IMR-90 (cell line): ENCODE measurements around the gene LPIN1. TPM values are rescaled to one million over a fixed set of nuclear protein-coding genes. Genes with fewer than 3 reads are reported as not detected.

Experiments used
- ATAC-seq: fragments of 200-7000 bp; cut with Tn5 transposase; 2 replicates; pipeline ENCODE4 v1.9.1; 2020; ENCODE audit warnings: low read depth, mild to moderate bottlenecking, moderate library complexity
- BruUV-seq: library from RNA; stranded (reverse); fragments of 400-500 nt; replicated peaks from 2 replicates; lab custom pipeline; 2021; lab: Mats Ljungman, UMichigan
- CTCF ChIA-PET: fragments of 300-600 bp; formaldehyde crosslinking; extraction: SDS; loops from one replicate; lab custom pipeline; 2021; ENCODE audit warnings: antibody characterized with exemption; lab: Yijun Ruan, JAX
- POLR2A ChIA-PET: fragments of 300-600 bp; sonication (Branson Sonifier 250); formaldehyde crosslinking; loops from one replicate; lab custom pipeline; 2022; ENCODE audit warnings: antibody characterized with exemption; ENCODE audit not compliant: unreplicated experiment; lab: Charles Lee
- DNase-seq: peaks from one replicate; pipeline ENCODE4 v3.0.0; 2013
- H2AFZ ChIP-seq: replicated peaks from 2 replicates; pipeline ENCODE3; 2013; ENCODE audit warnings: low read length, mild to moderate bottlenecking; ENCODE audit not compliant: poor library complexity
- H2AK5ac ChIP-seq: 2 replicates; pipeline ENCODE4 v1.6.1; 2013; ENCODE audit warnings: low read depth, low read length, inconsistent platforms
- H2AK9ac ChIP-seq: replicated peaks from 2 replicates; pipeline ENCODE3; 2013; ENCODE audit warnings: mild to moderate bottlenecking, low read depth, low read length, moderate library complexity; ENCODE audit not compliant: poor library complexity
- H2BK120ac ChIP-seq: 2 replicates; pipeline ENCODE4 v1.6.1; 2013; ENCODE audit warnings: low read depth, low read length, inconsistent platforms
- H2BK15ac ChIP-seq: 3 replicates; pipeline ENCODE4 v1.6.1; 2013; ENCODE audit warnings: low read depth, low read length, inconsistent platforms
- H2BK20ac ChIP-seq: 2 replicates; pipeline ENCODE4 v1.6.1; 2013; ENCODE audit warnings: low read depth, mild to moderate bottlenecking, inconsistent platforms, low read length, moderate library complexity
- H2BK5ac ChIP-seq: 2 replicates; pipeline ENCODE4 v1.6.1; 2013; ENCODE audit warnings: mild to moderate bottlenecking, low read depth, low read length, inconsistent platforms; ENCODE audit not compliant: poor library complexity, severe bottlenecking
- H3K14ac ChIP-seq: replicated peaks from 2 replicates; pipeline ENCODE4 v1.6.1; 2013; ENCODE audit warnings: low read depth, low read length, inconsistent platforms
- H3K18ac ChIP-seq: 2 replicates; pipeline ENCODE4 v1.6.1; 2013; ENCODE audit warnings: low read depth, low read length, control low read depth
- H3K23ac ChIP-seq: 2 replicates; pipeline ENCODE4 v1.6.1; 2013; ENCODE audit warnings: low read depth, low read length, inconsistent platforms
- H3K27ac ChIP-seq: 2 replicates; pipeline ENCODE4 v1.5.1; 2013; ENCODE audit warnings: mild to moderate bottlenecking, control low read depth, low read length; ENCODE audit not compliant: insufficient read depth
- H3K27me3 ChIP-seq: 2 replicates; pipeline ENCODE4 v1.6.1; 2013; ENCODE audit warnings: low read length; ENCODE audit not compliant: control insufficient read depth, insufficient read depth
- H3K36me3 ChIP-seq: 2 replicates; pipeline ENCODE4 v1.6.1; 2013; ENCODE audit warnings: low read length, mixed read lengths; ENCODE audit not compliant: control insufficient read depth, insufficient read depth
- H3K4ac ChIP-seq: 2 replicates; pipeline ENCODE4 v1.6.1; 2013; ENCODE audit warnings: low read depth, low read length, inconsistent platforms
- H3K4me1 ChIP-seq: 2 replicates; pipeline ENCODE4 v1.6.1; 2013; ENCODE audit warnings: low read length, mixed read lengths; ENCODE audit not compliant: control insufficient read depth, insufficient read depth
- H3K4me2 ChIP-seq: 2 replicates; pipeline ENCODE4 v1.6.1; 2013; ENCODE audit warnings: low read depth, mild to moderate bottlenecking, control low read depth, low read length, moderate library complexity
- H3K4me3 ChIP-seq: 2 replicates; pipeline ENCODE4 v1.5.1; 2013; ENCODE audit warnings: low read depth, mild to moderate bottlenecking, control low read depth, low read length, moderate library complexity; ENCODE audit not compliant: insufficient read depth
- H3K56ac ChIP-seq: 2 replicates; pipeline ENCODE4 v1.6.1; 2013; ENCODE audit warnings: low read length, inconsistent platforms; ENCODE audit not compliant: insufficient read depth; ENCODE audit errors: extremely low read depth
- H3K79me1 ChIP-seq, 2 experiments: 2 replicates each; pipeline ENCODE4 v1.6.1; 2013; ENCODE audit warnings: low read length in 2 of 2, inconsistent platforms in 1 of 2, low read depth in 1 of 2
- H3K9ac ChIP-seq: 2 replicates; pipeline ENCODE4 v1.6.1; 2013; ENCODE audit warnings: low read depth, low read length, control low read depth
- H3K9me1 ChIP-seq: 2 replicates; pipeline ENCODE4 v1.6.1; 2013; ENCODE audit warnings: low read length, inconsistent platforms; ENCODE audit not compliant: insufficient read depth
- H3K9me3 ChIP-seq: 2 replicates; pipeline ENCODE4 v1.6.1; 2013; ENCODE audit warnings: low read length; ENCODE audit not compliant: control insufficient read depth, insufficient read depth
- H4K20me1 ChIP-seq: 2 replicates; pipeline ENCODE4 v1.6.1; 2013; ENCODE audit warnings: low read length, inconsistent platforms; ENCODE audit not compliant: insufficient read depth
- H4K5ac ChIP-seq: 2 replicates; pipeline ENCODE4 v1.6.1; 2013; ENCODE audit warnings: mild to moderate bottlenecking, low read depth, low read length, control low read depth
- H4K8ac ChIP-seq, 2 experiments: 2 replicates each; pipeline ENCODE4 v1.6.1; 2013; ENCODE audit warnings: low read depth in 2 of 2, low read length in 2 of 2, control low read depth in 1 of 2, inconsistent platforms in 1 of 2
- H4K91ac ChIP-seq: 2 replicates; pipeline ENCODE4 v1.6.1; 2013; ENCODE audit warnings: low read depth, low read length, inconsistent platforms; ENCODE audit not compliant: insufficient read depth
- CHD1 ChIP-seq: IDR thresholded peaks from 2 replicates; pipeline ENCODE4 v1.6.1; 2012; ENCODE audit warnings: low read depth, low read length, improper control_type of control experiment
- MXI1 ChIP-seq: IDR thresholded peaks from 2 replicates; pipeline ENCODE4 v1.6.1; 2012; ENCODE audit warnings: low read depth, mild to moderate bottlenecking, low read length, moderate library complexity, borderline replicate concordance
- WGBS, 2 experiments: methylation state at CpG; one replicate each; pipeline versions ENCODE4 v1.1.5 to v1.1.7; 2013; ENCODE audit warnings: missing lambda C conversion rate in 2 of 2; ENCODE audit not compliant: insufficient read length in 1 of 2; ENCODE audit errors: extremely low coverage in 2 of 2; 5-methylcytosine and 5-hydroxymethylcytosine counted together
- dilution Hi-C: fragments of 300-500 bp; cut with HindIII; formaldehyde crosslinking; loops from one replicate; pipeline ENCODE4 v1.14.3; 2018; ENCODE audit warnings: low sequenced_read_pairs; ENCODE audit not compliant: unreplicated experiment
- in situ Hi-C: fragments of 300-500 bp; cut with MboI; formaldehyde crosslinking; loops from 3 replicates; pipeline ENCODE4 v1.14.3; 2019; ENCODE audit warnings: low sequenced_read_pairs, inconsistent platforms, mixed read lengths
- intact Hi-C: fragments of 100-400 bp; cut with micrococcal nuclease; formaldehyde crosslinking; loops from 2 replicates; pipeline ENCODE4 v1.10.0; 2022
- polyA plus RNA-seq, 3 experiments: library from polyadenylated mRNA; depleted of rRNA; stranded (reverse); fragments of >200 nt; gene quantifications; 2 replicates each; pipeline ENCODE4 v1.2.3, GENCODE V29; 2012; ENCODE audit warnings: low replicate concordance in 1 of 3
- total RNA-seq: library from RNA; depleted of rRNA; stranded (reverse); fragments of >200 nt; gene quantifications from 2 replicates; pipeline ENCODE4 v1.2.3, GENCODE V29; 2012

Gene LPIN1
- total and polyA plus RNA-seq, 2 of the 4 experiments (the other 2 are of a cell fraction): 21.3 to 25.1 TPM

DNA sequence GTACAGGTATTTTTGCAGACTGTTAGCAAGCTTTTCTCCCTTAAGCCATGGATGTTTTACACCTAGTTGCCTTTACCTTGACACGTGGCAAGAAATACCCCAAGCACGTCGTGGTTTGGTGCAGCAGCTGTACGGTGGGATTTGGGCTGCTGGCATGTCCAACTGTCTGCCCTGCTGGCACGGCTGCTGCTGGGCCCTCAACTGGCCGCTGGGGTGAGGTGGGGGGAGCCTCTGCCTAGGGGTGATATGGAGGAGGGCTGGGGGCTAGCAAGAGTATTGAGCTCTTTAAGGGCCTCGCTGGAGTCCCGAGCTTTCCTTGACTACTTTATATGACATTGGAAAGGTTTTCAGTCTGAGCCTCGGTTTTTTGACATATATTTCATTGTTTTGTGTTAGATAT is 41.6 kb downstream of the LPIN1 start:
- H4K20me1 ChIP-seq: no peaks in the 10 kb centered on the region
- H3K56ac ChIP-seq: no peak overlapping the region
- no peak for ATAC-seq
- H3K14ac ChIP-seq: no peak overlapping the region
- no peak overlapping the region for H2BK15ac ChIP-seq
- peaks cover 8% of the 10 kb centered on the region for H3K9me1 ChIP-seq
- TF ChIP-seq CHD1 (no peak), MXI1 (no peak)
- H3K23ac ChIP-seq: no peak overlapping the region
- no peak for DNase-seq
- no peak overlapping the region for H2AK5ac ChIP-seq
- H4K5ac ChIP-seq: no peak overlapping the region
- no peaks in the 10 kb centered on the region for H3K9me3 ChIP-seq
- no peak overlapping the region for H3K4me2 ChIP-seq
- H3K4me1 ChIP-seq: no peaks in the 10 kb centered on the region
- no peak overlapping the region for H3K4me3 ChIP-seq
- H2BK120ac ChIP-seq: no peak overlapping the region
- H2AK9ac ChIP-seq: no peak overlapping the region
- peaks cover 56% of the 10 kb centered on the region for H3K36me3 ChIP-seq
- peaks cover 0 to 5% of the 10 kb centered on the region in 2 experiments; a peak in 1 of 4 replicates for H3K79me1 ChIP-seq
- no TSS peak for BruUV-seq
- no peaks in the 10 kb centered on the region for H3K27me3 ChIP-seq
- in situ Hi-C loops: no loop called here
- H3K18ac ChIP-seq: no peak overlapping the region
- H3K4ac ChIP-seq: no peak overlapping the region
- intact Hi-C loops: no loop called here
- dilution Hi-C loops: no loop called here
- no peak overlapping the region for H3K27ac ChIP-seq
- H4K8ac ChIP-seq: no peak overlapping the region
- WGBS, 2 experiments: 100% methylated on average over 1 of the region's 9 CpGs; no CpG with 5 or more reads in 1 of the 2 experiments
- no peak overlapping the region for H4K91ac ChIP-seq
- ChIA-PET POLR2A (no interaction called here), CTCF (interaction anchor here (1.6 kb wide), 1 partner anchor 9 kb away, joined by 4 read pairs; no protein-coding TSS in a partner anchor)
- no peak overlapping the region for H2BK5ac ChIP-seq
- H3K9ac ChIP-seq: no peak overlapping the region
- no peak overlapping the region for H2BK20ac ChIP-seq
- H2AFZ ChIP-seq: no peak overlapping the region
